ENCODE data around the gene CAMK2D. TPM values are rescaled to one million over a fixed set of nuclear protein-coding genes. Genes with fewer than 3 reads are reported as not detected.
A peak's percentile ranks its signal among the peaks of the same experiment; 100 is the strongest.

Gene CAMK2D
- total RNA-seq, 1 experiment from 2014 or later, result 9.0 TPM

DNA sequence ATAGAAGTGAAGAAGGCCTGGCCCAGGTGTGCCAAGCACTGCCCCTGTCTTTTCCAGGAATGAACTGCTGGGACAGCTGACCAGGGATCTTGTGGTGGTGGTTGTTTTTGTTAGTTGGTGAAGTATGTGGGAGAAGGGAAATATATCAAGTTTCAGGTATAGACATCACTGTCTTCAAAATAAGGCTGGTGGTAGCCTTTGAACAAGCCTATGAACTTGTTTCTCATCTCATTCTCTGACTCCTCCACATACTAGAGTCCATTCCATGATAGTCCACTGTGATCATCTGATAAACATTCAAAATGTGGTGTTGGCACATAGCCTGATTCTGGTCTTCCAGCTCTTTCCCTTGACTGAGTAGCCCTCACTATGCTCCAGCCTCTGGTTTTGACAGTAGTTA lies 303.7 kb downstream of the CAMK2D start:
- Mint-ChIP-seq H3K4me3 (no peak overlapping the region), H3K36me3 (ENCODE audit: insufficient read depth in 1 of 3, low read depth in 3 of 3) (no peaks in the 10 kb centered on the region)
- no peak overlapping the region for H3K56ac ChIP-seq (ENCODE audit: insufficient read length, low read depth, low read length)

More for the DNA sequence above, 303.7 kb downstream of the CAMK2D start:
- H4K5ac ChIP-seq (ENCODE audit: insufficient read length, low read depth, low read length), result no peak overlapping the region
- H4K20me1 ChIP-seq (ENCODE audit: control insufficient read depth, insufficient read depth, insufficient read length), result no peaks in the 10 kb centered on the region
- H3K4ac ChIP-seq (ENCODE audit: low read depth, low read length), result no peak overlapping the region
- no peak overlapping the region for H3K23ac ChIP-seq (ENCODE audit: insufficient read length, low read depth, low read length)
- H3K79me2 ChIP-seq (ENCODE audit: insufficient read depth, low read length), result no peaks in the 10 kb centered on the region
- no peak overlapping the region for H3K9ac ChIP-seq (ENCODE audit: extremely low read depth, insufficient read length, low read length)
- H4K8ac ChIP-seq (replicated peaks; ENCODE audit: insufficient read length, low read depth, low read length), result no peak overlapping the region
- H2AFZ ChIP-seq (ENCODE audit: low read length), result no peak overlapping the region
- H3K9me3 Mint-ChIP-seq, result no peaks in the 10 kb centered on the region
- H3K4me1 ChIP-seq (ENCODE audit: insufficient read depth, low read length), result no peaks in the 10 kb centered on the region; the same call in none of the 2 replicates
- no peak overlapping the region for H2BK15ac ChIP-seq (ENCODE audit: low read depth, low read length)
- H3K4me2 ChIP-seq (ENCODE audit: insufficient read depth, insufficient read length, low read length), result no peak overlapping the region
- H3K27me3 ChIP-seq (ENCODE audit: insufficient read depth, low read length), result no peaks in the 10 kb centered on the region
- peaks cover 33 to 36% of the 10 kb centered on the region in 2 experiments for H3K4me1 Mint-ChIP-seq
- H3K18ac ChIP-seq (ENCODE audit: insufficient read length, low read depth, low read length), result no peak overlapping the region
- no peak overlapping the region for H3K27ac ChIP-seq (ENCODE audit: insufficient read length, low read depth, low read length)
- no peak overlapping the region for H3T11ph ChIP-seq (ENCODE audit: low read length)
- H3K14ac ChIP-seq (ENCODE audit: insufficient read depth, low read length), result no peak overlapping the region
- H2BK20ac ChIP-seq (ENCODE audit: low read depth, low read length, poor library complexity, severe bottlenecking), result no peak overlapping the region
- no peaks in the 10 kb centered on the region for H3K23me2 ChIP-seq (ENCODE audit: insufficient read length, low read depth, low read length, poor library complexity, severe bottlenecking)
- H3K9me3 ChIP-seq (ENCODE audit: control insufficient read depth, low read depth, low read length), result no peaks in the 10 kb centered on the region
- no peak overlapping the region for H2BK12ac ChIP-seq (ENCODE audit: insufficient read length, low read depth, low read length)
- peak overlapping the region in 1 of 3 experiments; percentile 57; a peak in 2 of 7 replicates for H3K27ac Mint-ChIP-seq
- H3K79me1 ChIP-seq (ENCODE audit: insufficient read depth, low read depth, low read length, poor library complexity, severe bottlenecking), result no peaks in the 10 kb centered on the region
- no peaks in the 10 kb centered on the region for H3K27me3 Mint-ChIP-seq (ENCODE audit: low read depth)
- TF ChIP-seq, protein P1, sequence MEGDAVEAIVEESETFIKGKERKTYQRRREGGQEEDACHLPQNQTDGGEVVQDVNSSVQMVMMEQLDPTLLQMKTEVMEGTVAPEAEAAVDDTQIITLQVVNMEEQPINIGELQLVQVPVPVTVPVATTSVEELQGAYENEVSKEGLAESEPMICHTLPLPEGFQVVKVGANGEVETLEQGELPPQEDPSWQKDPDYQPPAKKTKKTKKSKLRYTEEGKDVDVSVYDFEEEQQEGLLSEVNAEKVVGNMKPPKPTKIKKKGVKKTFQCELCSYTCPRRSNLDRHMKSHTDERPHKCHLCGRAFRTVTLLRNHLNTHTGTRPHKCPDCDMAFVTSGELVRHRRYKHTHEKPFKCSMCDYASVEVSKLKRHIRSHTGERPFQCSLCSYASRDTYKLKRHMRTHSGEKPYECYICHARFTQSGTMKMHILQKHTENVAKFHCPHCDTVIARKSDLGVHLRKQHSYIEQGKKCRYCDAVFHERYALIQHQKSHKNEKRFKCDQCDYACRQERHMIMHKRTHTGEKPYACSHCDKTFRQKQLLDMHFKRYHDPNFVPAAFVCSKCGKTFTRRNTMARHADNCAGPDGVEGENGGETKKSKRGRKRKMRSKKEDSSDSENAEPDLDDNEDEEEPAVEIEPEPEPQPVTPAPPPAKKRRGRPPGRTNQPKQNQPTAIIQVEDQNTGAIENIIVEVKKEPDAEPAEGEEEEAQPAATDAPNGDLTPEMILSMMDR (conservative IDR thresholded peaks at IDR 0.05), result no peak
- DNase-seq, result no peak
- H2BK120ac ChIP-seq (ENCODE audit: low read depth, low read length, poor library complexity, severe bottlenecking), result no peak overlapping the region
- no peak overlapping the region for H4K91ac ChIP-seq (ENCODE audit: insufficient read length, low read depth, low read length)
- H2BK5ac ChIP-seq (ENCODE audit: insufficient read length, low read length), result no peak overlapping the region
- H2AK5ac ChIP-seq (ENCODE audit: insufficient read length, low read length), result no peak overlapping the region
